ENCODE measurements around the gene BDKRB2.

The BDKRB2 gene

GRCh38 chr14:96225745-96226151 lies 21.1 kb downstream of the BDKRB2 start:
- Histone ChIP-seq H3K9ac (no peak overlapping the region), H3K4me3 (IDR thresholded peaks at IDR 0.05; ENCODE audit: insufficient read depth, low read depth, low read length) (no peak overlapping the region), H3K27me3 (ENCODE audit: insufficient read depth, low read depth) (no peaks in the 10 kb centered on the region), H3K4me1 (ENCODE audit: low read depth, poor library complexity, severe bottlenecking) (no peaks in the 10 kb centered on the region), H3K27ac (no peak overlapping the region), H3K4me2 (no peak overlapping the region), H3K36me3 (ENCODE audit: insufficient read depth) (no peaks in the 10 kb centered on the region), H3K79me2 (ENCODE audit: insufficient read depth, low read depth) (no peaks in the 10 kb centered on the region), H4K20me1 (ENCODE audit: insufficient read depth) (no peaks in the 10 kb centered on the region), H2AFZ (ENCODE audit: low read depth) (no peak overlapping the region)
- no peak for TF ChIP-seq CTCF (conservative IDR thresholded peaks at IDR 0.05; ENCODE audit: low read depth, low read length)

- H3K9ac ChIP-seq: no peak overlapping the region
- H4K20me1 ChIP-seq (ENCODE audit: insufficient read depth): no peaks in the 10 kb centered on the region
- TF ChIP-seq CTCF (conservative IDR thresholded peaks at IDR 0.05; ENCODE audit: low read depth, low read length): no peak
- H2AFZ ChIP-seq (ENCODE audit: low read depth): no peak overlapping the region
- H3K4me2 ChIP-seq: no peak overlapping the region
- H3K79me2 ChIP-seq (ENCODE audit: insufficient read depth, low read depth): no peaks in the 10 kb centered on the region
- H3K4me3 ChIP-seq (IDR thresholded peaks at IDR 0.05; ENCODE audit: insufficient read depth, low read depth, low read length): no peak overlapping the region
- H3K27me3 ChIP-seq (ENCODE audit: insufficient read depth, low read depth): no peaks in the 10 kb centered on the region
- no peaks in the 10 kb centered on the region for H3K36me3 ChIP-seq (ENCODE audit: insufficient read depth)
- H3K4me1 ChIP-seq (ENCODE audit: low read depth, poor library complexity, severe bottlenecking): no peaks in the 10 kb centered on the region
- no peak overlapping the region for H3K27ac ChIP-seq
Measured at GRCh38 chr14:96227428-96227827, 22.8 kb downstream of the BDKRB2 start.

- H3K9ac ChIP-seq: no peak overlapping the region
- no peak overlapping the region for H2AFZ ChIP-seq (ENCODE audit: low read depth)
- TF ChIP-seq CTCF (conservative IDR thresholded peaks at IDR 0.05; ENCODE audit: low read depth, low read length): no peak
- no peaks in the 10 kb centered on the region for H3K27me3 ChIP-seq (ENCODE audit: insufficient read depth, low read depth)
- no peaks in the 10 kb centered on the region for H4K20me1 ChIP-seq (ENCODE audit: insufficient read depth)
- no peak overlapping the region for H3K4me3 ChIP-seq (IDR thresholded peaks at IDR 0.05; ENCODE audit: insufficient read depth, low read depth, low read length)
- H3K4me2 ChIP-seq: no peak overlapping the region
- no peak overlapping the region for H3K27ac ChIP-seq
- H3K36me3 ChIP-seq (ENCODE audit: insufficient read depth): no peaks in the 10 kb centered on the region
- no peaks in the 10 kb centered on the region for H3K4me1 ChIP-seq (ENCODE audit: low read depth, poor library complexity, severe bottlenecking)
- H3K79me2 ChIP-seq (ENCODE audit: insufficient read depth, low read depth): no peaks in the 10 kb centered on the region
Measured at GRCh38 chr14:96229315-96229714, 24.7 kb downstream of the BDKRB2 start.

DNA sequence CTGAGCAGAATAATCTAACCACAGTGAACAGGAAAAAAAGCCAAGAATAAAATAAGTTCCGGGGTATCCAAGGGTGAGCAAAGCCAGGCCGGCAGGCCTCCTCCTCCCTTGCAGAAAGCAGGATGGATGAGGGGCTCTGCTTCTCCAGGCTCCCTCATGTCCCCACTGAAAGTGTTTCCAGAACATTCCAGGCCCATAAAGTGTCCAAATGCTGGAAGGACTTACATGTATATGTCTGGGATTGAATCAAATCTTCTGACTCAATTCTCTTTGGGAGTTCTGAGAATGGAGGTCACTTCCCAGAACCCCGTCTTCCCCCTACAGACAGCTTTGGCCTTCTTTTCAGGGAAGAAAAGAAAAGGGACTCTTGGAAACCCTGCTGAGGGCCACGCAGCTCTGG lies 26.4 kb downstream of the BDKRB2 start:
- H4K20me1 ChIP-seq (ENCODE audit: insufficient read depth): no peaks in the 10 kb centered on the region
- no peak overlapping the region for H3K27ac ChIP-seq
- no peak overlapping the region for H2AFZ ChIP-seq (ENCODE audit: low read depth)
- H3K4me3 ChIP-seq (IDR thresholded peaks at IDR 0.05; ENCODE audit: insufficient read depth, low read depth, low read length): no peak overlapping the region
- no peaks in the 10 kb centered on the region for H3K27me3 ChIP-seq (ENCODE audit: insufficient read depth, low read depth)
- H3K4me2 ChIP-seq: no peak overlapping the region
- H3K79me2 ChIP-seq (ENCODE audit: insufficient read depth, low read depth): no peaks in the 10 kb centered on the region
- no peaks in the 10 kb centered on the region for H3K36me3 ChIP-seq (ENCODE audit: insufficient read depth)
- no peaks in the 10 kb centered on the region for H3K4me1 ChIP-seq (ENCODE audit: low read depth, poor library complexity, severe bottlenecking)
- TF ChIP-seq CTCF (conservative IDR thresholded peaks at IDR 0.05; ENCODE audit: low read depth, low read length): no peak
- no peak overlapping the region for H3K9ac ChIP-seq

Data from KMS-11 (cell line).